SW480 (cell line): ENCODE data around the gene TRIM66.

Experiments used
- DNase-seq: peaks from one replicate; pipeline ENCODE4 v3.0.0-alpha.2; 2016; ENCODE audit warnings: low spot score

The TRIM66 gene

DNA sequence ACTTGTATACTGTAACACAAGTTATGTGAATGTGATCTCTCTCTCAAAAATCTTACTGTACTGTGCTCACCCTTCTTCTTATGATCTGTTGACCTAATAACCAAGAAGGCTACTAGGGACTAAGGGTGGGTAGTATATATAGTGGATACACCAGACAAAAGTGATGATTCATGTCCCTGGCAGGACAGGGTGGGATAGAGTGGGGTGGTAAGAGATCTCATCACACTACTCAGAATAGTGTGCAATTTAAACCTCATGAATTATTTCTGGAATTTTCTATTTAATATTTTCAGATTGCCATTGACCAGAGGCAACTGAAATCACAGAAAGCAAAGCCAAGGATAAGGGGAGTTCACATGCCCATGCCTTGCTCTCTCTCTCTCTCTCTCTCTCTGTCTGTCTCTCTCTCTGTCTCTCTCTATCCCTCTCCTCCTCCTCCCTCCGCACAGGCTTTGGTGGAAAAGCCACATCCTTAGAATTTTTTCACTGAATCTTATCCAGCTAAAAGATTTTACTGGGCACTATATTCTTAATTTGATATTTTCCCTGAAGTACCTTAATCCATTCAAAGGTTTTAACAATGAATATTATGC is 76.4 kb downstream of the TRIM66 start:
- DNase-seq = no peak

DNA sequence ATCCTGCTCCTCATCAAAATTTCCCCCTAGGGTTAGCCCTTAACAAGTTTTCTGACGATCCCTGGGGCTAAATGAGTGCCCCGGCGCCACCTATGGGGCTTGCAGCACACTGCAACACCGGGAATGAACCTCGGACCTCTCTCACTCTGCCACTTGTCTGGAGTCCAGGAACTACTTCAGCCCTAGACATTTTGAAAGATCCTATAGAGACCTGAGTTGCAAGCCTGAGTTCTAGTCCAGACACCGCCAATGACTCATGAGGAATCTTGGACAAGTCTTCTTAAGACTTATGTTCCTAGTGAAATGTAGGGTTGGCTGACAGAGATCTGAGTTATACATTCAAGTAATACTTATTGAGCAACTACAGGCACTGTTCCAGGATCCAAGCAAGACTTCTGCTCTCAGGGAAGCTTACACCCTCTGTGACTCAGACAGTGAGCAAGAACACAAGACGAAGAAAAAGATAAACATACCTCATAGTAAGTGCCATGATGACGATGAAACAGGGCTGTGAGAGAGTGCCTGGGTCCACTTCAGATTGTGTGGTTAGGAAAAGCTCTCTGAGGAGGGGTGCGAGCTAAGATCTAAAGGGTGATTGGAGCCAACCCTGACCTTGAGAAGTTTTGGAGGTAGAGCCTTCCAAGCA is 78.3 kb downstream of the TRIM66 start:
- peak; percentile 32 for DNase-seq

DNA sequence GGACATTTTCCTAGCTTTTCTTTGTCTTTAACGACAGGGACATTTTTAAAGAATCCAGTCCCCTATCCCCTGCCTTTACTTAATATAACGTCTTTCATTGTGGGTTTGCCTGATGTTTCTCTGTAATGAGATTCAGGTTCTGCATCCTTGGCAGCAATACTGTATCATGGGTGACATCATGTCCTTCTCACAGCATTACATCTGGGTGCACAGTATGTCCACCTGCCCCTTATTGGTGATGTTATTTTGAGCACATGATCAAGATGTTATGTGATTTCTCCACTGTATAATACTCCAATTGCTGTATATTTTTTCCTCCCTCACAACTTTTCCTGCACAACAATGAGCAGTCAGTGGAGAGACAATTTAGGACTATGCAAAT is 78.8 kb downstream of the TRIM66 start:
- DNase-seq = no peak

DNA sequence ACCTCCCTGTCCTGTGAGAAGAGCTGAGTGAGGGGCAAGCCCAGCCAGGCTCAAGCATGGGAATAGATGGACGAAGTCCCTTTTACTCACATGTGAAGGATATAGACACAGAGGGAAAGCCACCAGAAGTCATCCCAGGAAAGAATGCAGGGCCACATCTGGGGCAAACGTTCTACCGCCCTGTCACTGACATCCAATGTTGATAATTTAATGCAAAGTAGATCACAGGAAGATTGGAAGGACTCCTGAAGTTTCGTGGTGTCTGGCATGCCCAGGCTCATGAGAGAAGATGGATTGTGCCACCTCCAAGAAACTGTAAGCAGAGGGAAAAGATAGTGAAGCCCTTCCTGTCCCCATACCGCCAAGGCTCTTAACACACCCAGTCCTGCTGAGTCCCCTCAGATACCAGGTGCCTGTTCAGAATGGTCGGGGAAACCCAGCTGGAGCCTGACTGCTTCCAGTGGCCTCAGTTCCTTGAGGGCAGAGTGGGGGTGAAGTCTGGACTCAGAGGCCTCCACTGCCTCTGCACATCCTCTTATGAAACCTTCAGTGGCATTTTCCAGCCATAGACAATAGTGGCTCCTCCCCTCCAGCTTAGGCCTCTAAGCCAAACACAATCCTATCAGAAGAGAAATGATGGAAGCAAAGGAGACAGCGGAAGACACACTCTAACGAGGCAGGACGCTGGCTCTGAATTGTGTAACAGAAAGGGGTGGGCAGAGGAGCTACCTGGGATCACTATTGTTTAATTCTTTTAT is 80.9 kb downstream of the TRIM66 start:
- DNase-seq = no peak

DNA sequence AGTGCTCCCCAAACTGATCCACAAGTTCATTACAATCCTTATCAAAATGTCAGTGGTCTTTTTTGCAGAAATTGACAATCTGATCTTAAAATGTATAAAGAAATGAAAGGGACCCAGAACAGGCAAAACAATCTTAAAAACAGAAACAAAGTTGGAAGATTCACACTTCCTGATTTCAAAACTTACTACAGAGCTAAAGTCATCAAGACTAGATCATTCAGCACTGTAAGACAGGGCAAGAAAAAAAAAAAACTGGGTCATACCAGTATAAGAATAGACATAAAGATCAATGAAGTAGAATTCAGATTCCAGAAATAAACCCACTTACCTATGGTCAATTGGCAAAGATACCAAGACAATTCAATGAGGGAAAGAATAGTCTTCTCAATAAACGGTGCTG is 84.0 kb downstream of the TRIM66 start:
- DNase-seq = no peak

DNA sequence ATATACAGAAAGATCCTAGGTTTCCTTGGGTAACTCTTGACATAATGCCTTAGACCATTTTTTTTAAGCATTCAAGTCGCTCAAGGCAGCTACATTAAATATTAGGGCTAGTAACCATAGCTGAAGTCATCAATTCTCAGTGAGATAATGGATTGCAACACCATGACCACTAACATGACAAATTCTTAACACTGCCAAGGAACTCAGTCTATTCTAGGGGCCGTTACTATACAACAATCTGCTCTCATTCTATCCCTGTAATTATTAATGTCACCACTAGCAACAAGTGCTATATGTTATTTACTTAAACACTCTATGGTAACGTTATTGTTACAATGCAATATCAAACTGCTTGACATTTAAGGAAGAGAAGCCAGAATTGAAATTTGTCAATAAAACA is 85.3 kb downstream of the TRIM66 start:
- DNase-seq = no peak

DNA sequence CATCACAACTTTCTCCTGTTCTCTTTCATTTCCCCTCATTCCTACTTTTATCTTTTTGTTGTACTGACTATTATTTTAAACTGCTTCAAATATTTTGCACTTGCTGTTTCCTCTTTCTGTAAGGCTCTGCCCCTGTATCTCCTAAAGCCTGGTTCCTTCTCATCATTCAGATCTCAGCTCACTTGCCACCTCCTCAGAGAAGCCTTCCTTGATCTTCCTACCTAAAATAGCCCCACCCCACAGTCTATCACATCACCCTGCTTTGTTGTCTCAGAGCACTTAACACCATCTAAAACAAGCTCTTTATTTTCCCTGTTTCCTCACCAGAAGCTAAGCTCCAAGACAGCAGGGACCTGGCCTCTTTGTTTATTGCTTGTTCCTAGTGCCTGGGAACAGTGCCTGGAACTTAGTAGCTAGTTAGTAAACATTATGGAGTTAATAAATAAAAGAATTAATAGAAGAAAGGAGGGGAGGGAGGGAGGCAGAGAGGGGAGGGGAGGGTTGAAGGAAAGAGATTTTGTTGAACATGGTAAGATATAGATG is 85.9 kb downstream of the TRIM66 start:
- DNase-seq = no peak

DNA sequence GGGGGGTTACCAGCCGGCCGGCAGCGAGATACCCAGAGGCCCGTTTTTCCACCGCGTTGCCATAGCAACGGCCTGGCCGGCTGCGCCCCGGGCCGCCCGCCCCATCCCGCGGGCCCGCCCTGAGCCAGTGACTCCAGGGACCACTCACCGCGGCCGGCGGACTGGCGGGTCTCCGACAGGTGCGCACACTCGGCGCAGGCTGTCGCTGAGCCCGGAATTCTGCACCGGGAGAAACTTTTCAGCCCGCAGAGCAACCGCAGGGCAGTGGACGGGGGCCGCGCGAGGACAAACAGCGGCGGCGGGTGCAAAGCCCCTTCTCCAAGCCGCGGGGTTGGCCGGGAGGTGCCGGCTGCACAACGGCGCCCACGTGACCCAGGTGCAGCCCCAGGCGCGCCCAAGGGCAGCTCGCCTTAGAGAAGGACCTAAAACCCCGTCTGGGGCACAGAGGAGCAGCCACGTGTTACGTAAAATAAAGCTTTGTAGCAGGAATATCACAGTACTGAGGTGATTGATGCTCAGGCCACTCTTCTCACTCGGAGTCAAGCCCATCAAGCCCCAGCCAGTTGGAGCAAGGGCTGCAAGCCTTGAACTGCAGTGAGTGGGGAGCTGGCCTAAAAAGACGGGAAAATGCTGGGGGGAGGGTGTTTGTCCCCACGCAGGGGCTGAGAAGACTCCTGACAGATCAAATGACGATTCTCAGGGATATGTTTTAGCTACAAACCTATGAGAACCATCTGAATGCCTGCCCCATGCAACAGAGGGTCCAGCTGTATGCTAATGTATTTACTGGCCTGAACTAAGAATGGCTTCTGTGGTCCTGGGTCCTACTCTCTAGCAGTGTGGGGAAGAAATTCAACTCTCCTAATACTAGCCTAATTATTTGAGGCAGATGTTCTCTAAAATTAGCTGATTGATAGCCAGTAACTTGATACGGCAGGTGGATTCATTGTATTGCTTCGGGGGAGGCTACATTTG is 88.2 kb downstream of the TRIM66 start, which contains the start of gene STK33:
Gene STK33 (minus strand): TSS at position 294 of the 975 bp plus-strand sequence. CDS start 119,323 bp downstream, outside the sequence.
- peak; percentile 47 for DNase-seq

DNA sequence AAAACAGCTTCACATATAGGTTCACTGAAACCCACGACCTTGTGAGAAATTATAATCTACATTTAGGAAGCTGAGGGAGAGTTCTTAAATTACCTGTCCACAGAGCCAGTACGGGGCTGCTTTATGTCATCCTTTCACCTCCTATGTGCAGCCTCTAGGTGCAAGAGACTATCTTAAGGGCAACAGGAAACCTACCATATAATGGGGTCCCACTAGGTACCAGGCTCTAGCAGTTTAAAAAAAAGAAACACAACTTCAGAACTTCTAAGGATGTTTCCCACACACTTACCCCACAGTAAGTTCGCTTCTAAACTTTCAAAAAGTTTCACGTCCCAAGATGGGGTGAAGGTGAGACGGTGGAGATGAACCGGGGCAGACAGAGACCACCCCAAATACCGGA is 89.0 kb downstream of the TRIM66 start:
- DNase-seq = no peak

DNA sequence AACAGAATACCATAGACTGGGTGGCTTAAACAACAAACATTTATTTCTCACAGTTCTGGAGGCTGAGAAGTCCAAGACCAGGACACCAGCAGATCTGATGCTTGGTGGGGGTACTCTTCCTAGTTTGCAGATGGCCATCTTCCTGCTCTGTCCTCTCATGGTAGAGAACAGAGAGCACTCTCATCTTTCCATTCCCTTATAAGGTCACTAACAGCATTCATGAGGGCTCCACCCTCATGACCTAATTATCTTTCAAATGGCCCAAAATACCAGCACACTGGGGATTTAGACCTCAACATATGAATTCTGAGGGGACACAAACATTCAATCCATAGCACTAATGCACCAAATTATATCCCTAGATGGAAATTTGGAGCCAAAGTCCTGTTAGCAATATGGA is 94.5 kb downstream of the TRIM66 start:
- no peak for DNase-seq

DNA sequence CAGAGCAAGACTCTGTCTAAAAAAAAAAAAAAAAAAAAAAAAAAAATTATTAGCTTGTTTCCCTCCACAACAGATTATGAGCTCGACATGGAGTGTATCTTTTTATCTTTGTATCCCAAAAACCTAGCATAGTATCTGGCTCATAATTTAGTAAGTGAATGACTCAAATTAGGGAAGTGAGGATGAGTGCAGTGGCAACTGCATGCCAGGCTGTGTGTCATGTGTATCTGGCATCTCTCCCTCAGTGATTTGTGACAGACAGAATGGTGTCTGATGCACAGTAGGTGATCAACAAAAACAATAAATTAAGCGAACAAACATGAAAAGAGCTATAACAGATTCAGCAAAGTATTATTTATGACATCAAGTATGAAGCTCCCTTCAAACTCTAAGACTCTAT is 95.7 kb downstream of the TRIM66 start:
- DNase-seq = no peak

DNA sequence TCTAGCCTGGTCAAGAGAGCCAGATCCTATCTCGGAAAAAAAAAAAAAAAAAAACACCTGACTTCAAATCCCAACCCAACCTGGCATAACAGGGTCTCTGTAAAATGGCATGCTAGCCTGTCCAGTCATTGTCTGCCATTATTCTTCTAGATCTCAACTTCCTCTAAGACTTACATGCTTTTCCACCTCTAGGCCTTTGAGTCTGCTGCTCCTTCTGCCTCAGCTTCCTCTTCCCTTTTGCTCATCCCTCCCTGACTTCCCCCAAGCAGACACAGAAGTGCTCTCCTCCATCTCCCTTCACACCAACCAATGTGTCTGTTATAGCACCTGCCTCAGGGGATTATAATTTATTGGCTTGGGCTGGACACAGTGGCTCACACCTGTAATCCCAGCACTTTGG is 96.3 kb downstream of the TRIM66 start:
- DNase-seq = no peak

DNA sequence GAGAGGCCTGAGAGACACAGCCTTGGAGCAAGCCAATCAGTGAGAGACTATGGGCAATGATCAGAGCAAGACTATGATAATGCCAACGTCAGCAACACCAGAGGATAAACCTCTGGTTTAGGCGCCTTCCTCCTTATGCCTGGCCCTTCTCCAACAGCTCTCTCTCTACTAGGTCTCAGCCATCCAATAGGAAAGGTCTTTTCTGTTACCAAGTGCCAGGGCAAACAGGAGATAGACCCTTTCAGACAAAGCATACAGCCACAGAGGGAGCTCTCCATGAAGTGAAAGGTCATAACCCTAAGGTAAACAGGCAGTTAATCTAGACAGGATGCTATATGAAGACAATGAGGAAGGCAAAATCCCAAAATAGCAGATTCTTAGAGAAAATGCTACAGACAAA is 98.0 kb downstream of the TRIM66 start:
- DNase-seq = no peak

DNA sequence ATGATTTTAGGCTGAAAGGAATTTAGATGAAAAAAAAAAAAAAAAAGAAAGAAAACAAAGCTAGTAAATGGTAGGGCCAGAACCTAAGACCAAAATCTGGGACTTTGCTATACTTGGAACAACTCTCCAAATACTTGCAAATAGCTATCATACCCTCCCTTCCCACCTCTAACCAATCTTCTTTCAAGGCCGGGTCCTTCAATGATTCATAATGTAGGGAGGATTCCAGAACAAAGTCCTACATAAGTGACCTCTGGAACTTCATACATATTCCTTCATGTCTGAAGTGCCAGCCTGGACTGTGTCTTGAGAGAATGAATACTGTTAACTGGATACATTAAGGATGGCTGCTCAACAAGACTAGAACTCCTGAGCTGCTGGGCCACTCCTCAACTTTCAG is 98.4 kb downstream of the TRIM66 start:
- DNase-seq = no peak

DNA sequence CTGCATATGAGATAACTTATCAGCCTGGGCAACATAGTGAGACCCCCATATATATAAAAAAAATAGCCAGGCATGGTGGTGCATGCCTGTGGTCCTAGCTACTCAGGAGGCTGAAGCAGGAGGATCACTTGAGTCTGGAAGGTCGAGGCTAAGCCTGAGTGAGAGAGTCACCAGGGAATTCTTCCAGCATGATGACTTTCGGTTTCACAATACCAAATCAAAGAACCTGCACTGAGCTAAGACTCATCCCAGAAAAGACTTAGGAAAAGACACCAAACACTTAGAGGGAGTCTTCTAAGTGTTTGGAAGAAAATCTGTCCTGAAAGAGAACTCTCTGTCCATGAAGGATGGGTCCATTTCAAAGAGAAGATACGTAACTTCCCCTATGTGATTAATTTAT is 101.2 kb downstream of the TRIM66 start:
- DNase-seq = no peak

DNA sequence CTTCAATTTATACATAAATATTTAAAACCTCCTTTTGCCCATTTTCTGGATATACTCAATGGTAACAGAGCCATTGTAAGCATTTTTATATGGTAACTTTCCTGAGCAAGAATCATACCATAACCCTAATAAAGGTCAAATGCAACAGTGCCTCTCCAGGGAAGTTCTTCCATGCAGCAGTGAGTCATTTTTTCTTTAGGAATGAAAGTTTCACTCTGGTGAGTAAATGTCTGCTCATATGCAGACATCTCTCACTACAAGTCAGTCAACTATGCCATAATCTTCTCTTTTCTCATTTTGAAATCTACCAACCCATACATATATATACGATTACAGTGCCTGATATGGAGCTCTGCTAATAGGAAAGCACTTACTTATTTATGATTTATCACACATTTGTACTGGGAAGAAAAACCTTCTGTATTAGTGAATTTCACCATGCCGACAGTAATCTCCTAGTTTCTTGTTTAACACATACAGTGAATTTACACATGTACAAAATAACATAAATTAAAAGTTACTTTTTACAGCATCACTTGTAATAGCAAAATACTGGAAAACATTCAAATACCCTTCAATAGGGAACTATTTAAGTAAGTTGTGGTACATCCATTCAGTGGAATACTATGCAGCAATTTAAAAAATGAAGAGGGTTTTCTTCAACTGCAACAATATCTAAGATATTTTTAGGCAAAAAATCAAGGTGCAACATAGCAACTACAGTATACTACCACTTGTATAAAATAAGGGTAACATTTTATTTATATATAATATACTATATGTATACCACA is 104.5 kb downstream of the TRIM66 start:
- DNase-seq = no peak

DNA sequence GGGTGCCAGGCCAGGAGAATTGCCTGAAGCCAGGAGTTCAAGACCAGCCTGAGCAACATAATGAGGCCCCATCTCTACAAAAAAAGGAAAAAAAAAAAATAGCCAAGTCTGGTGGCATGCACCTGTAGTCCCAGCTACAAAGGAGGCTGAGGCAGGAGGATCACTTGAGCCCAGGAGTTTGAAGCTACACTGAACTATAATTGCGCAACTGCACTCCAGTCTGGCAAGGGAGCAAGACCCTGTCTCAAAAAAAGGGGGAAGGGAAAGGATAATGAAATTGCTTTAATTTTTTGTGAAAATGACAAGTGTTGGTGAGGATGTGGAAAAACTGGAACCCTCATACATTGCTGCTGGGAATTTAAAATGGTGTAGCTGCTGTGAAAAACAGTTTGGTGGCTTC is 107.7 kb downstream of the TRIM66 start:
- DNase-seq = no peak

DNA sequence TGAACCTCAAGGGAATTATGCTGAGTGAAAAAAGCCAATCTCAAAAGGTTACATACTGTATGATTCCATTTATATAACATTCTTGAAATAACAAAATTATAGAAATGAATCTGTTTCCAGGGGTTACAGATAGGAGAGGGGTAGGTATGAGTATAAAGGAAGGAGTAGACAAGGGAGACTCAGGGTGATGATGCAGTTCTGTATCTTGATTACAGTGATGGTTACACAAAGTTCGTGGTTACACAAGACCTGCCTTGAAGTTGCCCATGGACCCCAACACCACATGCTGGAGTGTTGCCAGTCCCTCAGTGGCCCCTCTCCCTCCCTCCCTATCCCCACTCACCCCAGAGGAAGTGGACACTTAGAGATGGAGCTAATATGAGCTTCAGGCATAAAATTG is 108.7 kb downstream of the TRIM66 start:
- no peak for DNase-seq

DNA sequence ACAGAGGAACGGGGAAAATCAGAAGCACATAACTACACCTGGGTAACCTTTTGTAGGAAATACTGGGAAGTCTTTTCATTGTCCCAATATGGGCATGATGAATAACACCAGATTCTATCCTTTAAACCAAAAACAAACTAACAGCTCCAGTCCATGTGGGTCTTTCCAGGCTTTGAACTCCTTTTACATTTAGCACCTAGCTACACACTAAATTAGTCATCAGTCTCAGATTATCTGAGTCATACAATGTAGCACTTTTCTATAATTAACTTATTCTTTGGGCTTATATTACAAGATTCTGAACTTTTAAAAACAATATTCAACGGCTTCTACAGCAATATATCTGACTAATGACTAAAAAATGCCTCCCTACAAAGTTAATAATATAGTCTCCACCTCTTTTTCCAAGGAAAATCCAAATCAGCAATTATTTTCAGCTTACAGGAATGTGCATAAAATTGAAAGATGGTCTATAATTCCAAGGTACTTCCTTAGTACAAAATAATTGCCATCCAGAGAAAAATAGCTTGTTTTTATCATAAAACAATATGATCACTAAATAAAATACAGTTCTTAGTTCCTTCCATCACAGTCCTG is 114.8 kb downstream of the TRIM66 start:
- no peak for DNase-seq

DNA sequence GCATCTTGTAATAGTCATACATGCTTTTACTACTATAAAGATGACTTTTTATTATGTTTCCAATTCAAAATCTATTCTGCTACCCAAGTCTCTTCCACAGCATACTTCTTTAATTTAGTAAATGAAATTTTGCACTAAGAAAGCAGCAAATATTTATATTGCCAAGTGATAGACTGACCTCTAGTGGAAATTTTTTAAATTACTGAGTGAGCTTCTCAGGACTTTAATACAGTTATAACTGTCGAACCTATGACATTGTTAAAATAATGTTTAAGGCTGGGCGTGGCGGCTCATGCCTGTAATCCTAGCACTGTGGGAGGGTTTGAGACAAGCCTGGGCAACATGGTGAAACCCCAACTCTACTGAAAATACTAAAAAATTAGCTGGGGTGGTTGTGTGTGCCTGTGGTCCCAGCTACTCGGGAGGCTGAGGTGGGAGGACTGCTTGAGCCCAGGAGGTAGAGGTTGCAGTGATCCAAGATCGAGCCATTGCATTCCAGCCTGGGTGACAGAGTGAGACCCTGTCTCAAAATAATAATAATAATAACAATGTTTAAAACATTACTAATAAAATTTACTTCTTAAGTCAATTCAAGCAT is 115.8 kb downstream of the TRIM66 start:
- peak; percentile 65 for DNase-seq
